Measurements from ENCODE around the gene ST6GALNAC3.

DNA sequence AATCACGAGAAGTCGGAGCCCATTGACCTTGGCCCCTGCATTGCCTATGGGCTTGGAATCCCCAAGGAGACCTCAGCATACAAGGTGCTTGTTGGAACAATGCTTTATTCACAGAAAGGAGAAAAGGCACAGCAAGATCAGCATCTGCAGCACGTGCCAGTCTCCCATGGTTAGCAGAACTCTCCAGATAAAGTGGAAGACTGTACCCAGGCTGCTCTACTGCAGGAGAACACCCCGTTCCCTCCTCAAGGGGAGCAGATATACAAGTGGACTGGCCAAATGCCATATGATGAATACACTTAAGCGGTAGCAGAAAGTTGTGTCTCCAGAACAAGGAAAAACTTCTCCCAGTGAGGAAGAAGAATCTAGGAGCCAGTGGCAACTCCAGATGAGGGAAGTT, 53.5 kb downstream of the ST6GALNAC3 start:
- TF ChIP-seq SIN3A (IDR thresholded peaks at IDR 0.05; ENCODE audit: borderline replicate concordance, insufficient read depth, low read depth, low read length) (no peak), REST (IDR thresholded peaks at IDR 0.05; ENCODE audit: insufficient read depth in 1 of 2, low read depth in 2 of 2, low read length in 1 of 2) (no peak)
- TF ChIP-seq, protein P1, sequence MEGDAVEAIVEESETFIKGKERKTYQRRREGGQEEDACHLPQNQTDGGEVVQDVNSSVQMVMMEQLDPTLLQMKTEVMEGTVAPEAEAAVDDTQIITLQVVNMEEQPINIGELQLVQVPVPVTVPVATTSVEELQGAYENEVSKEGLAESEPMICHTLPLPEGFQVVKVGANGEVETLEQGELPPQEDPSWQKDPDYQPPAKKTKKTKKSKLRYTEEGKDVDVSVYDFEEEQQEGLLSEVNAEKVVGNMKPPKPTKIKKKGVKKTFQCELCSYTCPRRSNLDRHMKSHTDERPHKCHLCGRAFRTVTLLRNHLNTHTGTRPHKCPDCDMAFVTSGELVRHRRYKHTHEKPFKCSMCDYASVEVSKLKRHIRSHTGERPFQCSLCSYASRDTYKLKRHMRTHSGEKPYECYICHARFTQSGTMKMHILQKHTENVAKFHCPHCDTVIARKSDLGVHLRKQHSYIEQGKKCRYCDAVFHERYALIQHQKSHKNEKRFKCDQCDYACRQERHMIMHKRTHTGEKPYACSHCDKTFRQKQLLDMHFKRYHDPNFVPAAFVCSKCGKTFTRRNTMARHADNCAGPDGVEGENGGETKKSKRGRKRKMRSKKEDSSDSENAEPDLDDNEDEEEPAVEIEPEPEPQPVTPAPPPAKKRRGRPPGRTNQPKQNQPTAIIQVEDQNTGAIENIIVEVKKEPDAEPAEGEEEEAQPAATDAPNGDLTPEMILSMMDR (IDR thresholded peaks at IDR 0.05): no peak
